OCI-LY1 (cell line): ENCODE results near the gene RNF115.

ENCODE experiments used
- EZH2 ChIP-seq: fragments of 200-600 bp; sonication (generic), shearing (Covaris generic); IDR thresholded peaks from 2 replicates; pipeline ENCODE4 v1.8.0; 2017; ENCODE audit warnings: borderline replicate concordance, mixed run types, mild to moderate bottlenecking, antibody characterized with exemption, low read length, moderate library complexity, mixed read lengths
- TF ChIP-seq, protein P1 (sequence below): fragments of 200-600 bp; sonication (generic), shearing (Covaris generic); IDR thresholded peaks from 2 replicates; pipeline ENCODE4 v1.5.1; 2017; ENCODE audit warnings: mild to moderate bottlenecking, antibody characterized with exemption, low read length, moderate library complexity, mixed read lengths

DNA sequence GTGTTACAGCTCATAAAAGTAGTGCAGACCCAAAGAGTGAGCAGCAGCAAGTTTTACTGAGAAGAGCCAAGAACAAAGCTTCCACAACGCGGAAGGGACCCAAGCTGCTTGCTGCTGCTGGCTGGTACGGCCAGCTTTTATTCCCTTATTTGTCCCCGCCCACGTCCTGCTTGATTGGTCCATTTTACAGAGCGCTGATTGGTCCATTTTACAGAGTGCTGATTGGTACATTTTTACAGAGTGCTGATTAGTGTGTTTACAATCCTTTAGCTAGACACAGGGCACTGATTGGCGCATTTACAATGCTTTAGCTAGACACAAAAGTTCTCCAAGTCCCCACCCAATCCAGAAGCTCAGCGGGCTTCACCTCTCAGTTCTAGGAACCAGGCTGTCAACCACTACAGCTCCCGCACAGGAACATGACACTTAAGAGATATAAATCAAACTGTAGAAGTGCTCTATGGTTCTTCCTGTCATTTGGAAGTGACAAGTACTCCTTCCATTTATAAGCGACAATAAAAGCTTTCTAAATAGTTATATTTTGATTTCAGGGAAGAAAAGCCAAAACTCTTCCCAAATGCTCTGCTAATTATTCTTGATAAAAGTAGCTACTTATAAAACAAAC is 28.5 kb downstream of the RNF115 start:
- TF ChIP-seq, protein P1, sequence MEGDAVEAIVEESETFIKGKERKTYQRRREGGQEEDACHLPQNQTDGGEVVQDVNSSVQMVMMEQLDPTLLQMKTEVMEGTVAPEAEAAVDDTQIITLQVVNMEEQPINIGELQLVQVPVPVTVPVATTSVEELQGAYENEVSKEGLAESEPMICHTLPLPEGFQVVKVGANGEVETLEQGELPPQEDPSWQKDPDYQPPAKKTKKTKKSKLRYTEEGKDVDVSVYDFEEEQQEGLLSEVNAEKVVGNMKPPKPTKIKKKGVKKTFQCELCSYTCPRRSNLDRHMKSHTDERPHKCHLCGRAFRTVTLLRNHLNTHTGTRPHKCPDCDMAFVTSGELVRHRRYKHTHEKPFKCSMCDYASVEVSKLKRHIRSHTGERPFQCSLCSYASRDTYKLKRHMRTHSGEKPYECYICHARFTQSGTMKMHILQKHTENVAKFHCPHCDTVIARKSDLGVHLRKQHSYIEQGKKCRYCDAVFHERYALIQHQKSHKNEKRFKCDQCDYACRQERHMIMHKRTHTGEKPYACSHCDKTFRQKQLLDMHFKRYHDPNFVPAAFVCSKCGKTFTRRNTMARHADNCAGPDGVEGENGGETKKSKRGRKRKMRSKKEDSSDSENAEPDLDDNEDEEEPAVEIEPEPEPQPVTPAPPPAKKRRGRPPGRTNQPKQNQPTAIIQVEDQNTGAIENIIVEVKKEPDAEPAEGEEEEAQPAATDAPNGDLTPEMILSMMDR = no peak
- TF ChIP-seq EZH2 = no peak
